Central memory CD8-positive, alpha-beta T cell (primary cell): Measurements from ENCODE around the gene KCNIP3.

Experiments
- ATAC-seq: fragments of 150-1000 bp; cut with Tn5 transposase; replicated peaks from 2 replicates; pipeline ENCODE4 v1.10.0; 2022; ENCODE audit warnings: mild to moderate bottlenecking, moderate FRiP score, moderate number of reproducible peaks; ENCODE audit not compliant: poor library complexity, severe bottlenecking; ENCODE audit errors: extremely low read depth
- DNase-seq, 2 donors: peaks; one replicate each; pipeline ENCODE4 v3.0.0; 2021; ENCODE audit warnings: low spot score in 2 of 2
- H3K27ac Mint-ChIP-seq: one replicate; pipeline ENCODE4 v1.8.0; 2022; ENCODE audit warnings: low read depth, mild to moderate bottlenecking, moderate library complexity, mixed read lengths
- H3K27me3 Mint-ChIP-seq: one replicate; pipeline ENCODE4 v1.8.0; 2022; ENCODE audit warnings: mixed read lengths
- H3K36me3 Mint-ChIP-seq: one replicate; pipeline ENCODE4 v1.8.0; 2022; ENCODE audit warnings: mild to moderate bottlenecking, moderate library complexity, mixed read lengths; ENCODE audit not compliant: insufficient read depth
- H3K4me1 Mint-ChIP-seq: one replicate; pipeline ENCODE4 v1.8.0; 2022; ENCODE audit warnings: mixed read lengths
- H3K4me3 Mint-ChIP-seq: one replicate; pipeline ENCODE4 v1.8.0; 2022; ENCODE audit warnings: mild to moderate bottlenecking, moderate library complexity, mixed read lengths
- H3K9me3 Mint-ChIP-seq: one replicate; pipeline ENCODE4 v1.8.0; 2022; ENCODE audit warnings: mixed read lengths

Gene KCNIP3

GRCh38 chr2:95313296-95314131 lies 16.4 kb downstream of the KCNIP3 start:
- Mint-ChIP-seq H3K36me3 (no peaks in the 10 kb centered on the region), H3K27ac (no peak overlapping the region), H3K4me1 (no peaks in the 10 kb centered on the region), H3K4me3 (no peak overlapping the region), H3K9me3 (no peaks in the 10 kb centered on the region), H3K27me3 (peaks cover 41% of the 10 kb centered on the region)
- no peak for ATAC-seq
- DNase-seq = no peak

GRCh38 chr2:95314598-95314963 lies 17.4 kb downstream of the KCNIP3 start:
- Mint-ChIP-seq H3K9me3 (no peaks in the 10 kb centered on the region), H3K4me3 (no peak overlapping the region), H3K27ac (no peak overlapping the region), H3K36me3 (no peaks in the 10 kb centered on the region), H3K27me3 (peaks cover 47% of the 10 kb centered on the region), H3K4me1 (no peaks in the 10 kb centered on the region)
- DNase-seq = no peak
- no peak for ATAC-seq

GRCh38 chr2:95314964-95315611 lies 17.9 kb downstream of the KCNIP3 start:
- no peak for ATAC-seq
- DNase-seq = no peak
- H3K4me1 Mint-ChIP-seq = no peaks in the 10 kb centered on the region
- no peak overlapping the region for H3K4me3 Mint-ChIP-seq
- no peaks in the 10 kb centered on the region for H3K9me3 Mint-ChIP-seq
- H3K27me3 Mint-ChIP-seq = peaks cover 42% of the 10 kb centered on the region
- no peaks in the 10 kb centered on the region for H3K36me3 Mint-ChIP-seq
- no peak overlapping the region for H3K27ac Mint-ChIP-seq

GRCh38 chr2:95315801-95316411 lies 18.8 kb downstream of the KCNIP3 start:
- ATAC-seq (no peak), DNase-seq (no peak)
- Mint-ChIP-seq H3K27ac (no peak overlapping the region), H3K4me3 (no peak overlapping the region), H3K9me3 (no peaks in the 10 kb centered on the region), H3K4me1 (no peaks in the 10 kb centered on the region), H3K27me3 (peaks cover 34% of the 10 kb centered on the region), H3K36me3 (no peaks in the 10 kb centered on the region)

- Mint-ChIP-seq H3K27ac (no peak overlapping the region), H3K4me1 (no peaks in the 10 kb centered on the region), H3K4me3 (no peak overlapping the region), H3K36me3 (no peaks in the 10 kb centered on the region), H3K27me3 (peaks cover 34% of the 10 kb centered on the region), H3K9me3 (no peaks in the 10 kb centered on the region)
- ATAC-seq (no peak), DNase-seq (no peak)
These were observed 19.4 kb downstream of the KCNIP3 start for GRCh38 chr2:95316466-95317122.

GRCh38 chr2:95317123-95317500 lies 20.0 kb downstream of the KCNIP3 start:
- H3K36me3 Mint-ChIP-seq = no peaks in the 10 kb centered on the region
- no peak overlapping the region for H3K27ac Mint-ChIP-seq
- H3K4me3 Mint-ChIP-seq = no peak overlapping the region
- peaks cover 34% of the 10 kb centered on the region for H3K27me3 Mint-ChIP-seq
- ATAC-seq (no peak), DNase-seq (no peak)
- H3K9me3 Mint-ChIP-seq = no peaks in the 10 kb centered on the region
- no peaks in the 10 kb centered on the region for H3K4me1 Mint-ChIP-seq

GRCh38 chr2:95317665-95318425 lies 20.7 kb downstream of the KCNIP3 start:
- no peaks in the 10 kb centered on the region for H3K9me3 Mint-ChIP-seq
- no peak overlapping the region for H3K27ac Mint-ChIP-seq
- H3K27me3 Mint-ChIP-seq = peaks cover 34% of the 10 kb centered on the region
- H3K4me1 Mint-ChIP-seq = no peaks in the 10 kb centered on the region
- ATAC-seq = no peak
- no peak overlapping the region for H3K4me3 Mint-ChIP-seq
- H3K36me3 Mint-ChIP-seq = no peaks in the 10 kb centered on the region
- no peak for DNase-seq

- H3K27ac Mint-ChIP-seq = no peak overlapping the region
- ATAC-seq = no peak
- H3K4me3 Mint-ChIP-seq = no peak overlapping the region
- no peaks in the 10 kb centered on the region for H3K36me3 Mint-ChIP-seq
- H3K4me1 Mint-ChIP-seq = no peaks in the 10 kb centered on the region
- no peak for DNase-seq
- H3K9me3 Mint-ChIP-seq = no peaks in the 10 kb centered on the region
- H3K27me3 Mint-ChIP-seq = peaks cover 34% of the 10 kb centered on the region
These were observed 21.5 kb downstream of the KCNIP3 start for GRCh38 chr2:95318431-95319220.

GRCh38 chr2:95319481-95320343 lies 22.6 kb downstream of the KCNIP3 start:
- ATAC-seq (no peak), DNase-seq (no peak)
- no peak overlapping the region for H3K27ac Mint-ChIP-seq
- no peak overlapping the region for H3K4me3 Mint-ChIP-seq
- H3K27me3 Mint-ChIP-seq = peaks cover 26% of the 10 kb centered on the region
- no peaks in the 10 kb centered on the region for H3K36me3 Mint-ChIP-seq
- no peaks in the 10 kb centered on the region for H3K9me3 Mint-ChIP-seq
- no peaks in the 10 kb centered on the region for H3K4me1 Mint-ChIP-seq

- H3K27me3 Mint-ChIP-seq = peaks cover 22% of the 10 kb centered on the region
- H3K36me3 Mint-ChIP-seq = no peaks in the 10 kb centered on the region
- no peak overlapping the region for H3K27ac Mint-ChIP-seq
These were observed 23.2 kb downstream of the KCNIP3 start for GRCh38 chr2:95320344-95320712.

More at GRCh38 chr2:95320344-95320712, 23.2 kb downstream of the KCNIP3 start:
- ATAC-seq (no peak), DNase-seq (no peak)
- no peaks in the 10 kb centered on the region for H3K9me3 Mint-ChIP-seq
- H3K4me3 Mint-ChIP-seq = no peak overlapping the region
- no peaks in the 10 kb centered on the region for H3K4me1 Mint-ChIP-seq
